Liver (tissue), 9 donors: ENCODE data around the gene SFXN2. TPM values are rescaled to one million over a fixed set of nuclear protein-coding genes. Genes with fewer than 3 reads are reported as not detected.

Source experiments
- DNase-seq: peaks from one replicate; pipeline ENCODE4 v3.0.0-alpha.2; 2017; ENCODE audit warnings: low spot score
- H3K27ac ChIP-seq, 2 donors: one replicate each; pipeline ENCODE4 v1.7.0; 2013; ENCODE audit warnings: inconsistent platforms in 2 of 2, low read length in 2 of 2, control low read depth in 1 of 2, low read depth in 1 of 2, mild to moderate bottlenecking in 1 of 2
- H3K27me3 ChIP-seq, 4 donors: one replicate each; pipeline versions ENCODE4 v1.6.1 to v1.7.0; 2013; ENCODE audit warnings: low read length in 3 of 4, inconsistent platforms in 1 of 4, mild to moderate bottlenecking in 1 of 4, moderate library complexity in 1 of 4; ENCODE audit not compliant: control insufficient read depth in 4 of 4, insufficient read depth in 4 of 4
- H3K36me3 ChIP-seq, 4 donors: one replicate each; pipeline versions ENCODE4 v1.6.1 to v1.7.0; 2013; ENCODE audit warnings: low read length in 3 of 4, mild to moderate bottlenecking in 3 of 4, low read depth in 1 of 4, moderate library complexity in 1 of 4; ENCODE audit not compliant: control insufficient read depth in 4 of 4, insufficient read depth in 3 of 4
- H3K4me1 ChIP-seq, 4 donors: one replicate each; pipeline versions ENCODE4 v1.6.1 to v1.7.0; 2013; ENCODE audit warnings: low read length in 3 of 4, mild to moderate bottlenecking in 3 of 4, moderate library complexity in 1 of 4; ENCODE audit not compliant: control insufficient read depth in 4 of 4, insufficient read depth in 4 of 4
- H3K4me3 ChIP-seq, 3 donors: one replicate each; pipeline versions ENCODE4 v1.6.1 to v1.7.0; 2013; ENCODE audit warnings: low read length in 3 of 3, control low read depth in 1 of 3, low read depth in 1 of 3, mild to moderate bottlenecking in 1 of 3
- H3K9ac ChIP-seq, 2 donors: one replicate each; pipeline ENCODE4 v1.7.0; 2013; ENCODE audit warnings: low read length in 2 of 2, mild to moderate bottlenecking in 2 of 2, moderate library complexity in 2 of 2, control low read depth in 1 of 2, low read depth in 1 of 2
- H3K9me3 ChIP-seq, 4 donors: one replicate each; pipeline versions ENCODE4 v1.6.1 to v1.7.0; 2013; ENCODE audit warnings: low read length in 3 of 4; ENCODE audit not compliant: control insufficient read depth in 4 of 4
- FOXA2 ChIP-seq: IDR thresholded peaks from 2 replicates; pipeline ENCODE4 v1.6.1; 2016; ENCODE audit warnings: antibody characterized with exemption
- HNF4G ChIP-seq: IDR thresholded peaks from 2 replicates; pipeline ENCODE4 v1.6.1; 2016; ENCODE audit warnings: antibody characterized with exemption
- JUND ChIP-seq, 2 donors: IDR thresholded peaks; 2 replicates each; pipeline ENCODE4 v1.6.1; 2016; ENCODE audit warnings: antibody characterized with exemption in 2 of 2
- MAX ChIP-seq: IDR thresholded peaks from 2 replicates; pipeline ENCODE4 v1.6.1; 2016; ENCODE audit warnings: antibody characterized with exemption
- NR2F2 ChIP-seq: IDR thresholded peaks from 2 replicates; pipeline ENCODE4 v1.6.1; 2016; ENCODE audit warnings: antibody characterized with exemption
- REST ChIP-seq: IDR thresholded peaks from 2 replicates; pipeline ENCODE4 v1.6.1; 2016; ENCODE audit warnings: antibody characterized with exemption, mild to moderate bottlenecking
- SP1 ChIP-seq: IDR thresholded peaks from 2 replicates; pipeline ENCODE4 v1.6.1; 2018; ENCODE audit warnings: antibody characterized with exemption, mild to moderate bottlenecking
- YY1 ChIP-seq: IDR thresholded peaks from 2 replicates; pipeline ENCODE4 v1.6.1; 2016; ENCODE audit warnings: antibody characterized with exemption, mild to moderate bottlenecking
- ZBTB33 ChIP-seq: IDR thresholded peaks from 2 replicates; pipeline ENCODE4 v1.6.1; 2016; ENCODE audit warnings: antibody characterized with exemption
- WGBS: extraction: QIAGEN DNeasy Blood & Tissue Kit; methylation state at CpG from one replicate; pipeline ENCODE4 v1.1.7; 2013; 5-methylcytosine and 5-hydroxymethylcytosine counted together
- polyA plus RNA-seq, 2 donors: library from polyadenylated mRNA; stranded (reverse) in 1 of 2; unstranded in 1 of 2; fragments of 200-250 nt in 1 of 2; fragments of >200 nt in 1 of 2; fragmentation: Nextera tagmentation in 1 of 2; extraction: Ambion mirVana in 1 of 2; gene quantifications; one replicate each; pipeline versions ENCODE4 v1.2.1 to v1.2.3, GENCODE V29; 2013 to 2015
- total RNA-seq, 2 donors: library from RNA; depleted of rRNA; stranded (reverse); fragments of >200 nt; gene quantifications; one replicate each; pipeline ENCODE4 v1.2.3, GENCODE V29; 2014
- donor health status: healthy.
- donor health status: healthy.
- donor health status: healthy.
- donor health status: healthy.
- donor health status: healthy.

Gene SFXN2
- total and polyA plus RNA-seq, 4 donors: 6.0 to 22.6 (median 17.7) TPM

- no peak for TF ChIP-seq ZBTB33
- TF ChIP-seq REST: no peak
- no peak for TF ChIP-seq JUND (IDR thresholded peaks at IDR 0.05)
Measured at GRCh38 chr10:102765336-102765735, 50.9 kb downstream of the SFXN2 start (continued).

- Histone ChIP-seq H3K4me3 (no peak overlapping the region), H3K27ac (no peak overlapping the region), H3K9ac (no peak overlapping the region), H3K27me3 (no peaks in the 10 kb centered on the region), H3K36me3 (peaks cover 0 to 2% (median 0%) of the 10 kb centered on the region in 4 donors), H3K4me1 (peaks cover 14 to 23% (median 17%) of the 10 kb centered on the region in 4 donors), H3K9me3 (no peaks in the 10 kb centered on the region)
- DNase-seq: no peak
- 81% methylated on average over 9 of the region's 9 CpGs for WGBS
- TF ChIP-seq HNF4G (no peak), SP1 (no peak)
Measured at GRCh38 chr10:102767428-102768160, 53.2 kb downstream of the SFXN2 start.

GRCh38 chr10:102769375-102770107 is 55.1 kb downstream of the SFXN2 start:
- TF ChIP-seq YY1 (peak; percentile 24), MAX (no peak), NR2F2 (no peak), JUND (IDR thresholded peaks at IDR 0.05) (peak in 1 of 2 donors; percentile 26), FOXA2 (no peak)
- WGBS: 47% methylated on average over 7 of the region's 7 CpGs

More at GRCh38 chr10:102769375-102770107, 55.1 kb downstream of the SFXN2 start:
- peaks cover 0 to 2% (median 0%) of the 10 kb centered on the region in 4 donors for H3K36me3 ChIP-seq
- no peaks in the 10 kb centered on the region for H3K27me3 ChIP-seq
- no peak overlapping the region for H3K9ac ChIP-seq
- peaks cover 12 to 28% (median 21%) of the 10 kb centered on the region in 4 donors for H3K4me1 ChIP-seq
- no peaks in the 10 kb centered on the region for H3K9me3 ChIP-seq
- no peak for DNase-seq
- no peak overlapping the region for H3K4me3 ChIP-seq
- H3K27ac ChIP-seq: peak overlapping the region; percentile 64 to 83
